Vagina (tissue), 2 donors: Measurements from ENCODE around the gene GCSAML.

ENCODE experiments used
- POLR2A ChIP-seq, 2 donors: fragments of 450-650 bp; IDR thresholded peaks; one replicate each; pipeline ENCODE4 v1.6.1; 2017; ENCODE audit warnings: antibody characterized with exemption in 2 of 2, mild to moderate bottlenecking in 2 of 2, moderate library complexity in 2 of 2
- POLR2AphosphoS5 ChIP-seq, 2 donors: sonication (generic); formaldehyde crosslinking; IDR thresholded peaks; one replicate each; pipeline ENCODE4 v1.9.0; 2017; ENCODE audit warnings: antibody characterized with exemption in 2 of 2, mild to moderate bottlenecking in 2 of 2, low read depth in 1 of 2; ENCODE audit not compliant: insufficient read depth in 1 of 2
- TF ChIP-seq, protein P1 (sequence below), 3 experiments: fragments of 450-650 bp in 2 of 3; fragments of 200-600 bp in 1 of 3; sonication (generic) in 1 of 3; IDR thresholded peaks; one replicate each; pipeline ENCODE4 v1.5.1; 2017 to 2019; ENCODE audit warnings: antibody characterized with exemption in 3 of 3, mild to moderate bottlenecking in 2 of 3, moderate library complexity in 2 of 3

DNA sequence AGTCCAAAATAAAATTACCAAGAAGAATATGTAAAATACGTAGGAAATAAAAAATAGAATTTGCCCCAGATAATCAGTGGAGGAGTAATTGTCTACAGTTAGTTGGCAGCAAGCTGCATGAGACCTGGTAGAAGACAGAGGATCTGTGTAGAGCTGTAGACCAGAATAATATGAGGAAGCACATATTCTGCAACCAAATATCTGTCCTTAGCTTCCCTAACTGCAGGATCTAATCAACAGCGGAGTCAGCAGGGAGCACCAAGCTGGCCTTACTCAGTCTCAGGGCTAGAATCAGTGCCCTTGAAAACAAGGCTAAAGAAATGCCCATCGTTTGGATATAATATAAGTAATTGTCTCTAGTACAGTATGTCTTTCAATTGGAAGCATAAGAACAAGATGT, 6.1 kb upstream of the GCSAML start:
- TF ChIP-seq POLR2A (IDR thresholded peaks at IDR 0.05) = no peak
- TF ChIP-seq, protein P1, sequence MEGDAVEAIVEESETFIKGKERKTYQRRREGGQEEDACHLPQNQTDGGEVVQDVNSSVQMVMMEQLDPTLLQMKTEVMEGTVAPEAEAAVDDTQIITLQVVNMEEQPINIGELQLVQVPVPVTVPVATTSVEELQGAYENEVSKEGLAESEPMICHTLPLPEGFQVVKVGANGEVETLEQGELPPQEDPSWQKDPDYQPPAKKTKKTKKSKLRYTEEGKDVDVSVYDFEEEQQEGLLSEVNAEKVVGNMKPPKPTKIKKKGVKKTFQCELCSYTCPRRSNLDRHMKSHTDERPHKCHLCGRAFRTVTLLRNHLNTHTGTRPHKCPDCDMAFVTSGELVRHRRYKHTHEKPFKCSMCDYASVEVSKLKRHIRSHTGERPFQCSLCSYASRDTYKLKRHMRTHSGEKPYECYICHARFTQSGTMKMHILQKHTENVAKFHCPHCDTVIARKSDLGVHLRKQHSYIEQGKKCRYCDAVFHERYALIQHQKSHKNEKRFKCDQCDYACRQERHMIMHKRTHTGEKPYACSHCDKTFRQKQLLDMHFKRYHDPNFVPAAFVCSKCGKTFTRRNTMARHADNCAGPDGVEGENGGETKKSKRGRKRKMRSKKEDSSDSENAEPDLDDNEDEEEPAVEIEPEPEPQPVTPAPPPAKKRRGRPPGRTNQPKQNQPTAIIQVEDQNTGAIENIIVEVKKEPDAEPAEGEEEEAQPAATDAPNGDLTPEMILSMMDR (IDR thresholded peaks at IDR 0.05) = no peak
- no peak for TF ChIP-seq POLR2AphosphoS5 (IDR thresholded peaks at IDR 0.05; ENCODE audit: insufficient read depth in 1 of 2, low read depth in 1 of 2)
